Measurements from ENCODE around the gene DDIT3. TPM values are rescaled to one million over a fixed set of nuclear protein-coding genes. Genes with fewer than 3 reads are reported as not detected.

DDIT3 gene
- total and polyA plus RNA-seq, 2 of the 4 experiments (the other 2 are of a cell fraction), result 19.4 to 54.4 TPM

- ChIA-PET CTCF (no interaction called here), POLR2A (ENCODE audit: unreplicated experiment) (interaction anchor here (0.7 kb wide), 1 partner anchor 216 kb away, joined by 14 read pairs; no protein-coding TSS in a partner anchor)
- no peak overlapping the region for H4K91ac ChIP-seq (ENCODE audit: insufficient read depth, low read depth, low read length)
- ATAC-seq (ENCODE audit: low read depth) (no peak), DNase-seq (no peak)
- peaks cover 41 to 42% of the 10 kb centered on the region in 2 experiments for H3K79me1 ChIP-seq (ENCODE audit: low read depth in 1 of 2, low read length in 2 of 2)
- no peak overlapping the region for H2AK9ac ChIP-seq (replicated peaks; ENCODE audit: low read depth, low read length, poor library complexity)
- no peak overlapping the region for H2BK5ac ChIP-seq (ENCODE audit: low read depth, low read length, poor library complexity, severe bottlenecking)
- no peak overlapping the region for H2AK5ac ChIP-seq (ENCODE audit: low read depth, low read length)
- H3K36me3 ChIP-seq (ENCODE audit: control insufficient read depth, insufficient read depth, low read length), result peaks cover 47% of the 10 kb centered on the region
- dilution Hi-C loops (cut with HindIII; ENCODE audit: low sequenced_read_pairs, unreplicated experiment), result no loop called here
- no peak overlapping the region for H3K14ac ChIP-seq (replicated peaks; ENCODE audit: low read depth, low read length)
- intact Hi-C loops (cut with micrococcal nuclease), result no loop called here
- no peak overlapping the region for H3K27ac ChIP-seq (ENCODE audit: insufficient read depth, low read length)
- H2BK120ac ChIP-seq (ENCODE audit: low read depth, low read length), result no peak overlapping the region
- no TSS peak for BruUV-seq (replicated peaks)
- H3K18ac ChIP-seq (ENCODE audit: low read depth, low read length), result no peak overlapping the region
- no CpG with 5 or more reads among the region's 4 CpGs for WGBS, 2 experiments (ENCODE audit: extremely low coverage in 2 of 2, insufficient read length in 1 of 2)
- H3K9ac ChIP-seq (ENCODE audit: low read depth, low read length), result no peak overlapping the region
- H3K4me1 ChIP-seq (ENCODE audit: control insufficient read depth, insufficient read depth, low read length), result no peaks in the 10 kb centered on the region
- H3K27me3 ChIP-seq (ENCODE audit: control insufficient read depth, insufficient read depth, low read length), result no peaks in the 10 kb centered on the region
- in situ Hi-C loops (cut with MboI; ENCODE audit: low sequenced_read_pairs), result no loop called here
- no peak overlapping the region for H2BK15ac ChIP-seq (ENCODE audit: low read depth, low read length)
- H3K9me1 ChIP-seq (ENCODE audit: insufficient read depth, low read length), result peaks cover 14% of the 10 kb centered on the region
- H3K4me3 ChIP-seq (ENCODE audit: insufficient read depth, low read depth, low read length), result no peak overlapping the region
- H2AFZ ChIP-seq (replicated peaks; ENCODE audit: low read length, poor library complexity), result no peak overlapping the region
- no peak overlapping the region for H4K8ac ChIP-seq (ENCODE audit: low read depth in 2 of 2, low read length in 2 of 2)
- H3K4me2 ChIP-seq (ENCODE audit: low read depth, low read length), result no peak overlapping the region
- H3K9me3 ChIP-seq (ENCODE audit: control insufficient read depth, insufficient read depth, low read length), result no peaks in the 10 kb centered on the region
- H3K4ac ChIP-seq (ENCODE audit: low read depth, low read length), result no peak overlapping the region
- H2BK20ac ChIP-seq (ENCODE audit: low read depth, low read length), result no peak overlapping the region
- no peak for TF ChIP-seq MAFK (IDR thresholded peaks at IDR 0.05; ENCODE audit: low read depth, low read length)
- no peak for TF ChIP-seq FOS (IDR thresholded peaks at IDR 0.05; ENCODE audit: low read depth, low read length)
- TF ChIP-seq RFX5 (IDR thresholded peaks at IDR 0.05; ENCODE audit: low read depth, low read length), result no peak
- no peak for TF ChIP-seq SMC3 (IDR thresholded peaks at IDR 0.05; ENCODE audit: low read depth, low read length)
- TF ChIP-seq POLR2A (IDR thresholded peaks at IDR 0.05; ENCODE audit: low read depth, low read length), result no peak
- TF ChIP-seq BHLHE40 (IDR thresholded peaks at IDR 0.05; ENCODE audit: low read depth, low read length), result no peak
- TF ChIP-seq ELK1 (IDR thresholded peaks at IDR 0.05; ENCODE audit: borderline replicate concordance, low read depth, low read length), result no peak
- TF ChIP-seq NFE2L2 (IDR thresholded peaks at IDR 0.05; ENCODE audit: low read depth, low read length), result no peak
- TF ChIP-seq USF2 (IDR thresholded peaks at IDR 0.05; ENCODE audit: low read depth, low read length), result no peak
- no peak for TF ChIP-seq CEBPB (IDR thresholded peaks at IDR 0.05; ENCODE audit: low read depth, low read length)
- no peak for TF ChIP-seq MAZ (IDR thresholded peaks at IDR 0.05; ENCODE audit: borderline replicate concordance, low read depth, low read length)
- no peak for TF ChIP-seq CTCF (conservative IDR thresholded peaks at IDR 0.05; ENCODE audit: low read depth, low read length)
- no peak for TF ChIP-seq CHD1 (IDR thresholded peaks at IDR 0.05; ENCODE audit: low read depth, low read length)
- TF ChIP-seq RCOR1 (IDR thresholded peaks at IDR 0.05; ENCODE audit: insufficient replicate concordance, low read length), result no peak
- TF ChIP-seq RAD21 (IDR thresholded peaks at IDR 0.05; ENCODE audit: low read length), result no peak
- no peak for TF ChIP-seq MXI1 (IDR thresholded peaks at IDR 0.05; ENCODE audit: borderline replicate concordance, low read depth, low read length)
- H3K23ac ChIP-seq (ENCODE audit: low read depth, low read length), result no peak overlapping the region
- no peak overlapping the region for H3K56ac ChIP-seq (ENCODE audit: extremely low read depth, insufficient read depth, low read length)
- peaks cover 22% of the 10 kb centered on the region; the same call in 1 of the 2 replicates for H4K20me1 ChIP-seq (ENCODE audit: insufficient read depth, low read length)
- H4K5ac ChIP-seq (ENCODE audit: low read depth, low read length), result no peak overlapping the region
These were observed 21.7 kb downstream of the DDIT3 start for GRCh38 chr12:57498571-57498970.

All from IMR-90 (cell line).